Peyer's patch (tissue), 4 donors: ENCODE data around the gene TPP2.

Source experiments
- CTCF ChIP-seq, 6 experiments: fragments of 450-650 bp in 4 of 6; fragments of 200-600 bp in 2 of 6; sonication (generic) in 1 of 6; IDR thresholded peaks; one replicate each; pipeline ENCODE4 v1.5.1; 2017 to 2019; ENCODE audit warnings: antibody characterized with exemption in 6 of 6, mild to moderate bottlenecking in 3 of 6, moderate library complexity in 1 of 6
- POLR2A ChIP-seq, 2 donors: fragments of 450-650 bp; IDR thresholded peaks; one replicate each; pipeline ENCODE4 v1.5.1; 2017; ENCODE audit warnings: antibody characterized with exemption in 2 of 2, mild to moderate bottlenecking in 2 of 2, moderate library complexity in 2 of 2

- no peak for TF ChIP-seq CTCF (IDR thresholded peaks at IDR 0.05)
- TF ChIP-seq POLR2A (IDR thresholded peaks at IDR 0.05), result no peak
Measured at GRCh38 chr13:102693250-102693649, 96.5 kb downstream of the TPP2 start.
